Ishikawa (cell line): ENCODE results near the gene ITPR1.

ENCODE experiments used
- CEBPB ChIP-seq: IDR thresholded peaks from 2 replicates; pipeline ENCODE4 v1.6.1; 2012
- CREB1 ChIP-seq: IDR thresholded peaks from 2 replicates; pipeline ENCODE4 v1.6.1; 2012; ENCODE audit warnings: low read depth
- EP300 ChIP-seq: IDR thresholded peaks from 2 replicates; pipeline ENCODE4 v1.6.1; 2012; ENCODE audit warnings: borderline replicate concordance
- FOXM1 ChIP-seq: IDR thresholded peaks from 2 replicates; pipeline ENCODE4 v1.6.1; 2012; ENCODE audit warnings: low read depth, borderline replicate concordance
- REST ChIP-seq: IDR thresholded peaks from 2 replicates; pipeline ENCODE4 v1.6.1; 2012; ENCODE audit warnings: low read depth, mild to moderate bottlenecking
- TCF12 ChIP-seq: IDR thresholded peaks from 2 replicates; pipeline ENCODE4 v1.6.1; 2012; ENCODE audit warnings: low read depth
- TEAD4 ChIP-seq: IDR thresholded peaks from 2 replicates; pipeline ENCODE4 v1.6.1; 2012

GRCh38 chr3:4644951-4645350 is 151.8 kb downstream of the ITPR1 start:
- no peak for TF ChIP-seq TEAD4
- TF ChIP-seq REST, result no peak
- TF ChIP-seq CREB1, result no peak
- TF ChIP-seq CEBPB, result no peak
- TF ChIP-seq TCF12, result no peak
- TF ChIP-seq EP300, result no peak
- no peak for TF ChIP-seq FOXM1
